GM10266 (cell line): Measurements from ENCODE around the gene C19orf73.
"Not testable (repeated sequence)": the region's sequence is repeated elsewhere in the genome, so short reads cannot be mapped to it uniquely, and the experiment has no call there.

ENCODE experiments used
- DNase-seq: peaks from one replicate; pipeline ENCODE4 v3.0.0; 2012; ENCODE audit errors: extremely low spot score
- TF ChIP-seq, protein P1 (sequence below): IDR thresholded peaks from 2 replicates; pipeline ENCODE4 v1.5.1; 2012; ENCODE audit warnings: mild to moderate bottlenecking, low read depth; ENCODE audit not compliant: control insufficient read depth, insufficient read depth; ENCODE audit errors: missing control alignments

Gene C19orf73

DNA sequence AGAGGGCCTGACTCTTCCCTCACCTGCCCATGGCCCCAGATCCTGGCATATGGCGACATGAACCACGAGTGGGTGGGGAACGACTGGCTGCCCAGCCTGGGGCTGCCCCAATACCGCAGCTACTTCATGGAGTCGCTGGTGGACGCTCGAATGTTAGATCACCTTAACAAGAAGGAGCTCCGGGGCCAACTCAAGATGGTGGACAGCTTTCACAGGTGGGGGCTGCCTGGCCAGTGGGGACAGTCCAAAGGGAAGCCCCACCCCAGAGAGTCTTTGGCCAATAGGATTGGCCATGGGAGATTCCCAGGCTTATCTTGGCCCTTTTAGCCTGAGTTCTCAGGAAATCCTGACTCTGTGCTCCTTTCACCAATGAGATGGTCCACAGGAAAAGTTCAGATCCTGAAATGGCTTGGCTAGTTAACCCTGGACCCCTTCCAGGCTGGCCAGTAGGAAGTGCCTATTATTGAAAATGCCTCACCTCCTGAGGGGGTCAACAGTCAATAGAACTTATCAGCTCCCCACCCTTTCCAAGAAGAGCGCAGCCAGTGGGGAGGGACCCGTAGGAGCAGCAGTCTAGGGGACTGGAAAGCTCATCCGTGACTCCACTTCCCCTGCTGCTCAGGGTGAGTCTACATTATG lies 29.2 kb upstream of the C19orf73 start:
- no peak for DNase-seq
- TF ChIP-seq, protein P1, sequence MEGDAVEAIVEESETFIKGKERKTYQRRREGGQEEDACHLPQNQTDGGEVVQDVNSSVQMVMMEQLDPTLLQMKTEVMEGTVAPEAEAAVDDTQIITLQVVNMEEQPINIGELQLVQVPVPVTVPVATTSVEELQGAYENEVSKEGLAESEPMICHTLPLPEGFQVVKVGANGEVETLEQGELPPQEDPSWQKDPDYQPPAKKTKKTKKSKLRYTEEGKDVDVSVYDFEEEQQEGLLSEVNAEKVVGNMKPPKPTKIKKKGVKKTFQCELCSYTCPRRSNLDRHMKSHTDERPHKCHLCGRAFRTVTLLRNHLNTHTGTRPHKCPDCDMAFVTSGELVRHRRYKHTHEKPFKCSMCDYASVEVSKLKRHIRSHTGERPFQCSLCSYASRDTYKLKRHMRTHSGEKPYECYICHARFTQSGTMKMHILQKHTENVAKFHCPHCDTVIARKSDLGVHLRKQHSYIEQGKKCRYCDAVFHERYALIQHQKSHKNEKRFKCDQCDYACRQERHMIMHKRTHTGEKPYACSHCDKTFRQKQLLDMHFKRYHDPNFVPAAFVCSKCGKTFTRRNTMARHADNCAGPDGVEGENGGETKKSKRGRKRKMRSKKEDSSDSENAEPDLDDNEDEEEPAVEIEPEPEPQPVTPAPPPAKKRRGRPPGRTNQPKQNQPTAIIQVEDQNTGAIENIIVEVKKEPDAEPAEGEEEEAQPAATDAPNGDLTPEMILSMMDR = no peak

DNA sequence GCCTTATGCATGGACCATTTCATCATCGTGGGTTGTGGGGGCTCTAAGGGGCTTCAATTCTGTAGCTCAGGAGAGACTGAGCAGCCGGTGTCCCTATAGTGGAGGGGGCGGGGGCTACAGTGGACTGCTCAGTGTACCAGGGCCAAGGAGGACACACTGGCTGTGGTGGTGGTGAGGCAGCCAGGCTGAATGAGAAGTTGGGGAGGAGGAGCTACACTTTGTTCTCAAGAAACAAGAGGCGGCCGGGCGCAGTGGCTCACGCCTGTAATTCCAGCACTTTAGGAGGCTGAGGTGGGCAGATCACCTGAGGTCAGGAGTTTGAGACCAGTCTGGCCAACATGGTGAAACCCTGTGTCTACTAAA lies 27.4 kb upstream of the C19orf73 start:
- DNase-seq = not testable (repeated sequence)

DNA sequence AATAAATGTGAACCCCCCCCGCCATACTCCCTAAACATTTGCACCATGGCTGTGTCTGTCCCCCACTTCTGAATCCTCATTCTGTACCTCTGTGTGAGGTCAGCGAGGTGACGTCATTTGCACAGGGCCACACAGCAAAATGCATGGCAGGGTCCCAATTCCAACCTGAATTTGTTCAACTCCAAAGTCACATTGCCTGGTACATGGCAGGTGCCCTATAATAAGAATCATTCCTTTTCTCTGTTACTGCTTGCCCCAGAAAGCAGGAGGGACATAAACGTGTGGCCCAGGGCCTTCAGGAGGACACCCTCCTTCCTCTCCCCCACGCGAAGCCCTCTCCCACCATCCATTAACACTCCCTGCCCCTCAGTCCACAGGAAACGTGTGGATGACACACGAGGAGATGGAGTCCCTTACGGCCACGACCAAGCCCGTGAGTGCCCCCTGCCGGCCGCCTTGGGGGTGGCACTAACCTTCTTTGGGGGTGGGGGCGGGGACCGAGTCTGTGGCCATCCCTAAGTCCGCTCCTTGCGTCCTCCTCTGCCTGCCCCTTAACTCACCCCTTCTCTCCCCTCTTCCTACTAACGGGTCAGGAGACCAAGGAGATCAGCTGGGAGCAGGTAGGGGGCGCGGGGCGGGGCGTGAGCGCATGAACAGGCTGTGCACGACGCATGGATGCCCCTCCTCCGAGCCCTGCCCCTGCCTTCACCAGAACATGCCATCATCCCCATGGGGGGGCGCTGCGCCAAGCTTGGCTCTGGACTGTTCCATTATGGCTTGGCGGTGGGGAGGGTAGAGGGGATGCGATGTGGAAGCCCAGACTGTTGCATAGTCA lies 26.8 kb upstream of the C19orf73 start:
- TF ChIP-seq, protein P1 = peak; percentile 68
- peak; percentile 87 for DNase-seq

DNA sequence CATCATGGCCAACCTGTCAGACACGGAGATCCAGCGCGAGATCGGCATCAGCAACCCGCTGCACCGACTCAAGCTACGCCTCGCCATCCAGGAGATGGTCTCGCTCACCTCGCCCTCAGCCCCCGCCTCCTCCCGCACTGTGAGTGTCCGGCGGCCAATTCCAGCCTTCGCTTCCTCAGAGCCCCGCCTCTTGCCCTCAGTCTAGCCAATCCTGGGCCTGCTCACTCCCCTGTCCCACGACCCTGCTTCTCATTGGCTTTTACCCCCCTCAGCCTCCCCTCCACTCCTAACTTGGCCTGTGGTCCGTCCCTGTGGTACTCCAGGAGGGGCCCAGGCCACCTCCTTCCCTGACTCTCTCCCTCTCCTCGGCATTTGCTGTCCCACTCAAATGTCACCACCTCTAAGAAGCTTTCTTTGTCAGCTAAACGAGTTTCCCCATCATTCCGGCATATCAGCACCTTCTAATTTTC lies 24.0 kb upstream of the C19orf73 start:
- TF ChIP-seq, protein P1 = no peak
- peak; percentile 90 for DNase-seq

DNA sequence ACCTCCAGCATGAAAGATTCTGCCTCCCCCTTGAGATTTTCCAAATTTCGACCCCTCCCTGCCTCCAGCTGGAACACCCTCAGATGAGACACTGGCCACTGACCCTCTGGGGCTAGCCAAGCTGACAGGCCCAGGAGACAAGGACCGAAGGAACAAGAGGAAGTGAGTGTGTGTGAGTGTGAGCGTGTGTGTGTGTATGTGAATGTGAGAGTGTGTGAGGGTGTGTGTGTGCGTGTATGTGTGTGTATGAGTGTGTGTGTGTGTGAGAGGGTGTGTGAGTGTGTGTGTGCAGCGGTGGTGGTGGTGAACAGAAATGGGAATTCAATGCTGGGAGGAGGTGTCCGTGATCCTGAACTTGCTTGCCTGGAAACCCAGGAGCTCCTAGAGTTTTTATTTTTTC lies 22.4 kb upstream of the C19orf73 start:
- DNase-seq = no peak
- TF ChIP-seq, protein P1 = no peak

DNA sequence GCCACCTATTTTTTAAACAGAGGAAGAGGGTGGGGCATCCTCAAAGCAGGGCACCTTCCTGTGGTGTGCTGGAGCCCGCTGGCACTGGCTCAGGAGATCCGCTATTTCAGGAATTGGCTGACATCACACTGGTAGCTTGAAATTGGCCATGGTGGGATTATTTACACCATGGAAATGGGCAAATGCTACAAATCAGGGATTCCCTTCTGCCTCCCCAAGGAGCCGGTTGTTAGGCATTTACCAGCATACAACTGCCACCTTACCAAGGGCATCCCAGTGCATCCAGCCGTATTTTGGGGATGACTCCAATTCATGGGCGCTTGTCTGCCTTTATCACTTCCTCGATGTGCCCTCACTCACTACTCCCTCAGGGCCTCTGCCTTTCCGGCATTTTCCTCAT lies 22.0 kb upstream of the C19orf73 start:
- no peak for DNase-seq
- TF ChIP-seq, protein P1 = no peak

DNA sequence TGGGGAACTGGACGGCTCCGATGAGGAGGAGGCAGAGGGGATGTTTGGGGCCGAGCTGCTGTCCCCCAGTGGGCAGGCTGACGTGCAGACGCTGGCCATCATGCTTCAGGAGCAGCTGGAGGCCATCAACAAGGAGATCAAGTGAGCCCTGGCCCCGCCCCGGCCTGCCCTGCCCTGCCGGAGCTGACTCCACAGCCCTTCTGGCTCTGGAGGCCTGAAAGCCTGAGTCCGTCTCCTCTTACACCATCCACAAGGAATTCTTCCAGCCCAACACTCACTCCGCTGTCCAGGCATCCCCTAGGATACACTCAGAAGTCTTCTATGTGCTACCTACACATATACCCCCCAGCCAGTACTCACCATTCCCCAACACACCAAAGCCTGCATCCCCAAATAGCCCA lies 17.8 kb upstream of the C19orf73 start:
- DNase-seq = no peak
- TF ChIP-seq, protein P1 = no peak
